Measurements from ENCODE around the gene MAP2K1. TPM values are rescaled to one million over a fixed set of nuclear protein-coding genes. Genes with fewer than 3 reads are reported as not detected.
"Not testable (repeated sequence)": the region's sequence is repeated elsewhere in the genome, so short reads cannot be mapped to it uniquely, and the experiment has no call there.

Gene MAP2K1
- total RNA-seq, 1 donor from 2014 or later: 21.2 TPM

- no peak for DNase-seq (ENCODE audit: low spot score in 2 of 2)
- no peak overlapping the region for H3K4me3 ChIP-seq
- H3K27me3 ChIP-seq: no peaks in the 10 kb centered on the region
- no peaks in the 10 kb centered on the region for H3K9me3 ChIP-seq
- intact Hi-C loops (cut with DNase I): no loop called here
- no peak overlapping the region for H3K27ac ChIP-seq
- no peaks in the 10 kb centered on the region for H3K4me1 ChIP-seq
- peaks cover 0 to 5% of the 10 kb centered on the region in 2 donors for H3K36me3 ChIP-seq
- TF ChIP-seq CTCF (IDR thresholded peaks at IDR 0.05): no peak
These were observed 67.4 kb downstream of the MAP2K1 start for GRCh38 chr15:66454143-66454542.

- H3K27me3 ChIP-seq: no peaks in the 10 kb centered on the region
These were observed 69.5 kb downstream of the MAP2K1 start for GRCh38 chr15:66456211-66456610.

GRCh38 chr15:66459818-66460615 lies 73.3 kb downstream of the MAP2K1 start:
- Histone ChIP-seq H3K9me3 (no peaks in the 10 kb centered on the region), H3K4me3 (no peak overlapping the region), H3K4me1 (no peaks in the 10 kb centered on the region), H3K27ac (no peak overlapping the region), H3K27me3 (no peaks in the 10 kb centered on the region), H3K36me3 (no peaks in the 10 kb centered on the region)
- DNase-seq (ENCODE audit: low spot score in 2 of 2): no peak
- no peak for TF ChIP-seq CTCF (IDR thresholded peaks at IDR 0.05)
- intact Hi-C loops (cut with DNase I): no loop called here

More at GRCh38 chr15:66456211-66456610, 69.5 kb downstream of the MAP2K1 start:
- no peak for DNase-seq (ENCODE audit: low spot score in 2 of 2)
- Histone ChIP-seq H3K36me3 (peaks cover 0 to 5% of the 10 kb centered on the region in 2 donors), H3K4me1 (no peaks in the 10 kb centered on the region), H3K9me3 (no peaks in the 10 kb centered on the region), H3K27ac (no peak overlapping the region), H3K4me3 (no peak overlapping the region)
- intact Hi-C loops (cut with DNase I): no loop called here
- TF ChIP-seq CTCF (IDR thresholded peaks at IDR 0.05): no peak

GRCh38 chr15:66461294-66461693 lies 74.6 kb downstream of the MAP2K1 start:
- DNase-seq (ENCODE audit: low spot score in 2 of 2); H3K4me1 ChIP-seq; intact Hi-C loops (cut with DNase I); H3K9me3 ChIP-seq; H3K4me3 ChIP-seq; H3K27me3 ChIP-seq; H3K27ac ChIP-seq; H3K36me3 ChIP-seq: not testable (repeated sequence)

- no peak for TF ChIP-seq CTCF (IDR thresholded peaks at IDR 0.05)
- Histone ChIP-seq H3K4me3 (no peak overlapping the region), H3K27ac (no peak overlapping the region), H3K4me1 (no peaks in the 10 kb centered on the region), H3K9me3 (no peaks in the 10 kb centered on the region), H3K27me3 (no peaks in the 10 kb centered on the region), H3K36me3 (no peaks in the 10 kb centered on the region)
- no peak for DNase-seq (ENCODE audit: low spot score in 2 of 2)
- intact Hi-C loops (cut with DNase I): no loop called here
These were observed 75.2 kb downstream of the MAP2K1 start for GRCh38 chr15:66461917-66462316.

GRCh38 chr15:66462627-66463026 lies 75.9 kb downstream of the MAP2K1 start:
- no peak for DNase-seq (ENCODE audit: low spot score in 2 of 2)
- no peaks in the 10 kb centered on the region for H3K4me1 ChIP-seq
- H3K27ac ChIP-seq: no peak overlapping the region
- no peaks in the 10 kb centered on the region for H3K36me3 ChIP-seq
- no peak overlapping the region for H3K4me3 ChIP-seq
- no peak for TF ChIP-seq CTCF (IDR thresholded peaks at IDR 0.05)
- H3K9me3 ChIP-seq: no peaks in the 10 kb centered on the region
- no peaks in the 10 kb centered on the region for H3K27me3 ChIP-seq
- intact Hi-C loops (cut with DNase I): no loop called here

- H3K36me3 ChIP-seq; H3K9me3 ChIP-seq; DNase-seq (ENCODE audit: low spot score in 2 of 2); H3K4me1 ChIP-seq; intact Hi-C loops (cut with DNase I); H3K27me3 ChIP-seq; H3K4me3 ChIP-seq; H3K27ac ChIP-seq: not testable (repeated sequence)
These were observed 78.6 kb downstream of the MAP2K1 start for GRCh38 chr15:66465294-66465693.

GRCh38 chr15:66467162-66468040 lies 80.7 kb downstream of the MAP2K1 start:
- DNase-seq (ENCODE audit: low spot score in 2 of 2); H3K9me3 ChIP-seq; H3K27ac ChIP-seq; H3K4me1 ChIP-seq; H3K36me3 ChIP-seq; H3K27me3 ChIP-seq; H3K4me3 ChIP-seq; intact Hi-C loops (cut with DNase I): not testable (repeated sequence)

GRCh38 chr15:66470825-66471224 lies 84.1 kb downstream of the MAP2K1 start:
- H3K4me1 ChIP-seq; H3K27ac ChIP-seq; H3K36me3 ChIP-seq; H3K9me3 ChIP-seq; DNase-seq (ENCODE audit: low spot score in 2 of 2); H3K27me3 ChIP-seq; intact Hi-C loops (cut with DNase I); H3K4me3 ChIP-seq: not testable (repeated sequence)

Measured in ascending aorta (tissue), 2 donors.